Heart left ventricle (tissue), 16 donors: ENCODE results near the gene SYT9. TPM values are rescaled to one million over a fixed set of nuclear protein-coding genes. Genes with fewer than 3 reads are reported as not detected.
"Not testable (repeated sequence)": the region's sequence is repeated elsewhere in the genome, so short reads cannot be mapped to it uniquely, and the experiment has no call there.

Source experiments
- ATAC-seq, 4 donors: fragments of 200-7000 bp; cut with Tn5 transposase; one replicate each; pipeline ENCODE4 v1.9.1; 2020 to 2022; ENCODE audit warnings: moderate library complexity in 4 of 4, mild to moderate bottlenecking in 3 of 4, moderate number of reproducible peaks in 1 of 4
- DNase-seq, 5 donors: peaks; one replicate each; pipeline ENCODE4 v3.0.0-alpha.2; 2020
- H3K27ac ChIP-seq, 12 donors: fragments of 200-600 bp; sonication (generic) in 4 of 12; one replicate each; pipeline versions ENCODE4 v1.5.0 to v1.8.0; 2016 to 2022; ENCODE audit warnings: mild to moderate bottlenecking in 2 of 12
- H3K27me3 ChIP-seq, 9 donors: fragments of 200-600 bp; sonication (generic) in 2 of 9; one replicate each; pipeline versions ENCODE4 v1.5.1 to v1.8.0; 2016 to 2022; ENCODE audit warnings: mild to moderate bottlenecking in 3 of 9
- H3K36me3 ChIP-seq, 9 donors: fragments of 200-600 bp; sonication (generic) in 2 of 9; one replicate each; pipeline versions ENCODE4 v1.5.0 to v1.8.0; 2018 to 2022; ENCODE audit warnings: mild to moderate bottlenecking in 2 of 9
- H3K4me1 ChIP-seq, 12 donors: fragments of 200-600 bp; sonication (generic) in 4 of 12; one replicate each; pipeline versions ENCODE4 v1.5.0 to v1.8.0; 2016 to 2022; ENCODE audit warnings: mild to moderate bottlenecking in 3 of 12
- H3K4me3 ChIP-seq, 12 donors: fragments of 200-600 bp; sonication (generic) in 4 of 12; one replicate each; pipeline versions ENCODE4 v1.5.0 to v1.8.0; 2017 to 2022; ENCODE audit warnings: mild to moderate bottlenecking in 9 of 12, moderate library complexity in 4 of 12
- H3K9me3 ChIP-seq, 12 donors: fragments of 200-600 bp; sonication (generic) in 4 of 12; one replicate each; pipeline versions ENCODE4 v1.5.0 to v1.8.0; 2016 to 2022; ENCODE audit warnings: mild to moderate bottlenecking in 1 of 12
- POLR2A ChIP-seq, 2 donors: fragments of 450-650 bp; IDR thresholded peaks; one replicate each; pipeline ENCODE4 v1.6.1; 2017; ENCODE audit warnings: antibody characterized with exemption in 2 of 2, mild to moderate bottlenecking in 2 of 2, moderate library complexity in 2 of 2
- WGBS, 4 donors: extraction: QIAGEN DNeasy Blood & Tissue Kit in 2 of 4; methylation state at CpG; one replicate each; pipeline versions ENCODE4 v1.1.5 to v1.1.7; 2013 to 2018; 5-methylcytosine and 5-hydroxymethylcytosine counted together
- intact Hi-C, 10 donors: fragments of 100-400 bp; cut with DNase I; formaldehyde crosslinking; loops; one replicate each; pipeline versions ENCODE4 v1.11.1 to v1.14.2; 2022
- polyA plus RNA-seq, 2 donors: library from polyadenylated mRNA; stranded (reverse); fragments of 200-250 nt; gene quantifications; one replicate each; pipeline ENCODE4 v1.2.3, GENCODE V29; 2013
- total RNA-seq, 9 donors: library from RNA; depleted of rRNA in 2 of 9; stranded (reverse); fragments of >200 nt in 2 of 9; fragmentation: NEBNext Ultra II Directional in 3 of 9; extraction: Animal tissue kit (Norgen Biotek cat#: 25700) in 3 of 9; gene quantifications; one replicate each; pipeline versions ENCODE4 v1.1.0 to v1.2.4, GENCODE V29; 2016 to 2023
- TF ChIP-seq, protein P1 (sequence below), 12 donors: fragments of 200-600 bp; sonication (generic) in 4 of 12; IDR thresholded peaks; one replicate each; pipeline versions ENCODE4 v1.5.0 to v1.8.0; 2018 to 2022; ENCODE audit warnings: antibody characterized with exemption in 12 of 12, mild to moderate bottlenecking in 5 of 12
- donor health status: ischemic (EF 13 %, LVEDD 7.1; RV severe dilation, severe dysfunction).
- donor health status: healthy with polysubstance abuse.
- donor health status: DM: no; HTN: yes; CAD: no.
- donor health status: DM: no; HTN: no; CAD: no.
- donor health status: ischemic (EF 25% LVEDD 6.9; RV normal size, moderate dysfunction).
- donor health status: ischemic (EF 25% LVEDD 5.7; RV mildly dilated, moderate dysfunction).
- donor health status: healthy.
- donor health status: DM: yes; HTN: yes; CAD: no.
- donor health status: ischemic (EF 35%, LVEDD 5.7; RV mildly dilated, moderate dysfunction).
- donor health status: nonischemic (EF 11% LVEDD 7.7; RV severe dilation, severe dysfunction).
- donor health status: DM: yes; HTN: yes; CAD: no.
- donor health status: PGD.
- donor health status: ischemic (EF 29% LVEDD 5.4; RV normal size, mild dysfunction).
- donor health status: nonischemic (EF 23%, LVEDD 6.1; RV moderate dilation, normal function).

Gene SYT9
- total and polyA plus RNA-seq, 11 donors = 0.04 to 1.4 (median 0.27) TPM; not detected in 2

GRCh38 chr11:7332962-7333361 lies 81.3 kb downstream of the SYT9 start:
- no peaks in the 10 kb centered on the region for H3K4me1 ChIP-seq
- H3K4me3 ChIP-seq = no peak overlapping the region
- no peak for TF ChIP-seq POLR2A (IDR thresholded peaks at IDR 0.05)
- TF ChIP-seq, protein P1, sequence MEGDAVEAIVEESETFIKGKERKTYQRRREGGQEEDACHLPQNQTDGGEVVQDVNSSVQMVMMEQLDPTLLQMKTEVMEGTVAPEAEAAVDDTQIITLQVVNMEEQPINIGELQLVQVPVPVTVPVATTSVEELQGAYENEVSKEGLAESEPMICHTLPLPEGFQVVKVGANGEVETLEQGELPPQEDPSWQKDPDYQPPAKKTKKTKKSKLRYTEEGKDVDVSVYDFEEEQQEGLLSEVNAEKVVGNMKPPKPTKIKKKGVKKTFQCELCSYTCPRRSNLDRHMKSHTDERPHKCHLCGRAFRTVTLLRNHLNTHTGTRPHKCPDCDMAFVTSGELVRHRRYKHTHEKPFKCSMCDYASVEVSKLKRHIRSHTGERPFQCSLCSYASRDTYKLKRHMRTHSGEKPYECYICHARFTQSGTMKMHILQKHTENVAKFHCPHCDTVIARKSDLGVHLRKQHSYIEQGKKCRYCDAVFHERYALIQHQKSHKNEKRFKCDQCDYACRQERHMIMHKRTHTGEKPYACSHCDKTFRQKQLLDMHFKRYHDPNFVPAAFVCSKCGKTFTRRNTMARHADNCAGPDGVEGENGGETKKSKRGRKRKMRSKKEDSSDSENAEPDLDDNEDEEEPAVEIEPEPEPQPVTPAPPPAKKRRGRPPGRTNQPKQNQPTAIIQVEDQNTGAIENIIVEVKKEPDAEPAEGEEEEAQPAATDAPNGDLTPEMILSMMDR (IDR thresholded peaks at IDR 0.05) = no peak
- no peaks in the 10 kb centered on the region for H3K36me3 ChIP-seq
- H3K27ac ChIP-seq = no peak overlapping the region
- H3K9me3 ChIP-seq = peaks cover 0 to 9% (median 0%) of the 10 kb centered on the region in 12 donors
- DNase-seq (no peak), ATAC-seq (no peak)
- WGBS, 4 donors = 70 to 82% (median 79%) methylated on average over 2 of the region's 2 CpGs
- H3K27me3 ChIP-seq = no peaks in the 10 kb centered on the region
- intact Hi-C loops = no loop called here

GRCh38 chr11:7335442-7335841 lies 83.7 kb downstream of the SYT9 start:
- H3K4me3 ChIP-seq, H3K36me3 ChIP-seq, DNase-seq, H3K27ac ChIP-seq, intact Hi-C loops, H3K27me3 ChIP-seq, H3K9me3 ChIP-seq, ATAC-seq, H3K4me1 ChIP-seq: not testable (repeated sequence)
- 68 to 91% (median 81%) methylated on average over 2 of the region's 2 CpGs for WGBS, 4 donors

GRCh38 chr11:7341551-7341950 lies 89.8 kb downstream of the SYT9 start:
- TF ChIP-seq POLR2A (IDR thresholded peaks at IDR 0.05) = no peak
- TF ChIP-seq, protein P1 (IDR thresholded peaks at IDR 0.05) = no peak
- no peaks in the 10 kb centered on the region for H3K36me3 ChIP-seq
- 78 to 87% (median 80%) methylated on average over 2 of the region's 2 CpGs for whole genome bisulfite sequencing, 4 donors
- intact Hi-C loops = no loop called here
- H3K4me3 ChIP-seq = no peak overlapping the region
- no peaks in the 10 kb centered on the region for H3K4me1 ChIP-seq
- no peaks in the 10 kb centered on the region for H3K27me3 ChIP-seq
- H3K9me3 ChIP-seq = peaks cover 0 to 5% (median 0%) of the 10 kb centered on the region in 12 donors
- no peak overlapping the region for H3K27ac ChIP-seq
- ATAC-seq (no peak), DNase-seq (no peak)

DNA sequence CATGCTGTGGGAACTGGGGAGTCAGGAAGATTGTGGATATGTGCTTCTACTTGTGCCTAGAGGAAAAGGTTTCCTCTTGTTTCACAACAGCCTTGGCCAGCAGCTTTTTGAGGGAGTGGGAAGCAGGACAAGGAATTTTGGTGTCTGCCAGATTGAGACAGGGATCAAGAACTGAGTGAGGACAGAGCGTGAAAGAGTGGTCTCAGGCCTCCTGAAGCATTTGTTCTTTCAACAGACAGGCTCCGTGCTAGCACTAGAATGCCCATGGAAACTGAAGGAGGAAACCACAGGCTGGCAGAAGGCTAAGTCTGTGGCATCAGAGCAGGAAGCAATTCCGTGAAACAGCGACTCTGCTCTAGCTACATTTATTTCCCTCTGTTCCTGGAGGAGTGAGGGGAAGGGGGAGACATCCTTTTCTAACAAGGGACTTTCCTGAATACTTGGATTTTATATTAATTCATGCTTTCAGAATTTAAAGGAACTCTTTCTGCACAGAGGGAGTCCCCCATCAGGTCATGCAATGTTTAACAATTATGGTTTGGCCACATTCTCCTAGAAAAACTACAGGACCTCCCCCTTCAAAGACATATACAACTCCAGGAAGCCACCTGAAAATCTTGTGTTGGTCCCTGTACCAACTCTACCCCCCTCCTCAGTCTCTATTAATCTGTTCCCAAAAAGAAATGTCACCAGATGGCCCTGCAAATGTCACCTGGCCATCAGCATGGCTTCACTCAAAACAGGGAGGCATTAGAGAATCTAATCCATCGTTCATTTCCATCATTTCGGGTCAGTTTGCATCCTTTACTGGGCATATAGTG lies 96.1 kb downstream of the SYT9 start:
- no peaks in the 10 kb centered on the region for H3K9me3 ChIP-seq
- intact Hi-C loops = no loop called here
- H3K4me3 ChIP-seq = no peak overlapping the region
- no peaks in the 10 kb centered on the region for H3K36me3 ChIP-seq
- no peaks in the 10 kb centered on the region for H3K27me3 ChIP-seq
- ATAC-seq (no peak), DNase-seq (no peak)
- H3K27ac ChIP-seq = no peak overlapping the region
- WGBS, 4 donors = 60 to 72% (median 68%) methylated on average over 6 of the region's 6 CpGs
- TF ChIP-seq POLR2A (IDR thresholded peaks at IDR 0.05) = no peak
- TF ChIP-seq, protein P1 (IDR thresholded peaks at IDR 0.05) = no peak
- H3K4me1 ChIP-seq = no peaks in the 10 kb centered on the region
